Mammary epithelial cell (primary cell): ENCODE measurements around the gene SLFN11.

ENCODE experiments used
- EZH2 ChIP-seq: IDR thresholded peaks from 2 replicates; pipeline ENCODE4 v1.6.1; 2012; ENCODE audit warnings: low read length, inconsistent platforms, borderline replicate concordance
- TF ChIP-seq, protein P1 (sequence below), 2 donors: IDR thresholded peaks in 1 of 2; conservative IDR thresholded peaks in 1 of 2; 2 replicates each; pipeline ENCODE4 v1.5.1; 2011 to 2012; ENCODE audit warnings: inconsistent platforms in 2 of 2, low read length in 2 of 2, mild to moderate bottlenecking in 2 of 2, control low read depth in 1 of 2, low read depth in 1 of 2; ENCODE audit not compliant: insufficient read depth in 1 of 2; ENCODE audit errors: extremely low read depth in 1 of 2

DNA sequence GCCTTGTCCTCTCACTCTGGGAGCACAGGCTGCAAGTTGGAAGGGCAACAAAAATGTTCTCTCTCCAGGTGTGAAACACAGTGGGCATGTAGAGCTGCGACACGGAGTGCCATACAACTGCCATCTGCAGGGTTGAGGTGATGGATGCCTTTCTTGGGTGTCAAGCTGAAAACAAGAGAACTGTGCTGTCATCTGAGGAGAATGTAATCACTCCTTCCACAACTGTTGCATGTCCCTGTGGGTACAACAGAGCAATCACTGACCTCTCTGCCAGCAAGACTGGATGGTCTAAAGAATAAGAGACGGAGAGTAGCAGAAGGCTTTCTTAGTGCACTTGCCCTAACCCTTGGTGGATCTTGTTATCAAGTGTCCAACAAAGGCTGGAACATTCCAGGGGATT lies 29.2 kb downstream of the SLFN11 start:
- TF ChIP-seq, protein P1, sequence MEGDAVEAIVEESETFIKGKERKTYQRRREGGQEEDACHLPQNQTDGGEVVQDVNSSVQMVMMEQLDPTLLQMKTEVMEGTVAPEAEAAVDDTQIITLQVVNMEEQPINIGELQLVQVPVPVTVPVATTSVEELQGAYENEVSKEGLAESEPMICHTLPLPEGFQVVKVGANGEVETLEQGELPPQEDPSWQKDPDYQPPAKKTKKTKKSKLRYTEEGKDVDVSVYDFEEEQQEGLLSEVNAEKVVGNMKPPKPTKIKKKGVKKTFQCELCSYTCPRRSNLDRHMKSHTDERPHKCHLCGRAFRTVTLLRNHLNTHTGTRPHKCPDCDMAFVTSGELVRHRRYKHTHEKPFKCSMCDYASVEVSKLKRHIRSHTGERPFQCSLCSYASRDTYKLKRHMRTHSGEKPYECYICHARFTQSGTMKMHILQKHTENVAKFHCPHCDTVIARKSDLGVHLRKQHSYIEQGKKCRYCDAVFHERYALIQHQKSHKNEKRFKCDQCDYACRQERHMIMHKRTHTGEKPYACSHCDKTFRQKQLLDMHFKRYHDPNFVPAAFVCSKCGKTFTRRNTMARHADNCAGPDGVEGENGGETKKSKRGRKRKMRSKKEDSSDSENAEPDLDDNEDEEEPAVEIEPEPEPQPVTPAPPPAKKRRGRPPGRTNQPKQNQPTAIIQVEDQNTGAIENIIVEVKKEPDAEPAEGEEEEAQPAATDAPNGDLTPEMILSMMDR (conservative IDR thresholded peaks at IDR 0.05 in 1 of 2, IDR thresholded peaks at IDR 0.05 in 1 of 2; ENCODE audit: extremely low read depth in 1 of 2, insufficient read depth in 1 of 2, low read depth in 1 of 2, low read length in 2 of 2), result no peak
- no peak for TF ChIP-seq EZH2
